HG03097 (cell line): ENCODE data around the gene ST6GALNAC3.

Experiments used
- ATAC-seq: cut with Tn5 transposase; IDR thresholded peaks from one replicate; pipeline ENCODE4 v1.9.1; 2021; ENCODE audit not compliant: unreplicated experiment, low FRiP score

ST6GALNAC3 gene

GRCh38 chr1:76548513-76549100 lies 474.1 kb downstream of the ST6GALNAC3 start:
- ATAC-seq, result no peak

GRCh38 chr1:76554283-76554682 lies 479.7 kb downstream of the ST6GALNAC3 start:
- ATAC-seq, result no peak

GRCh38 chr1:76562292-76562691 lies 487.7 kb downstream of the ST6GALNAC3 start:
- ATAC-seq, result no peak

- ATAC-seq, result no peak
These were observed 494.2 kb downstream of the ST6GALNAC3 start for GRCh38 chr1:76568573-76569238.

GRCh38 chr1:76571248-76571647 lies 496.7 kb downstream of the ST6GALNAC3 start:
- no peak for ATAC-seq

GRCh38 chr1:76572229-76572628 lies 497.7 kb downstream of the ST6GALNAC3 start:
- no peak for ATAC-seq

- no peak for ATAC-seq
These were observed 502.5 kb downstream of the ST6GALNAC3 start for GRCh38 chr1:76576876-76577524.

GRCh38 chr1:76577525-76578185 lies 503.1 kb downstream of the ST6GALNAC3 start:
- no peak for ATAC-seq

- no peak for ATAC-seq
These were observed 505.7 kb downstream of the ST6GALNAC3 start for GRCh38 chr1:76580206-76580605.

GRCh38 chr1:76581712-76582111 lies 507.2 kb downstream of the ST6GALNAC3 start:
- ATAC-seq, result no peak

GRCh38 chr1:76583235-76583868 lies 508.8 kb downstream of the ST6GALNAC3 start:
- no peak for ATAC-seq

GRCh38 chr1:76583875-76584477 lies 509.4 kb downstream of the ST6GALNAC3 start:
- ATAC-seq, result no peak

- ATAC-seq, result no peak
These were observed 511.6 kb downstream of the ST6GALNAC3 start for GRCh38 chr1:76585980-76586674.

- no peak for ATAC-seq
These were observed 512.7 kb downstream of the ST6GALNAC3 start for GRCh38 chr1:76587212-76587611.

- no peak for ATAC-seq
These were observed 516.9 kb downstream of the ST6GALNAC3 start for GRCh38 chr1:76591461-76591860.

GRCh38 chr1:76591963-76592362 lies 517.4 kb downstream of the ST6GALNAC3 start:
- ATAC-seq, result no peak

- no peak for ATAC-seq
These were observed 518.6 kb downstream of the ST6GALNAC3 start for GRCh38 chr1:76593141-76593540.

GRCh38 chr1:76593618-76594017 lies 519.1 kb downstream of the ST6GALNAC3 start:
- no peak for ATAC-seq

- ATAC-seq, result no peak
These were observed 520.5 kb downstream of the ST6GALNAC3 start for GRCh38 chr1:76595024-76595423.

- ATAC-seq, result no peak
These were observed 526.9 kb downstream of the ST6GALNAC3 start for GRCh38 chr1:76601465-76601864.
